ENCODE results near the gene ABCC6.

Gene ABCC6

DNA sequence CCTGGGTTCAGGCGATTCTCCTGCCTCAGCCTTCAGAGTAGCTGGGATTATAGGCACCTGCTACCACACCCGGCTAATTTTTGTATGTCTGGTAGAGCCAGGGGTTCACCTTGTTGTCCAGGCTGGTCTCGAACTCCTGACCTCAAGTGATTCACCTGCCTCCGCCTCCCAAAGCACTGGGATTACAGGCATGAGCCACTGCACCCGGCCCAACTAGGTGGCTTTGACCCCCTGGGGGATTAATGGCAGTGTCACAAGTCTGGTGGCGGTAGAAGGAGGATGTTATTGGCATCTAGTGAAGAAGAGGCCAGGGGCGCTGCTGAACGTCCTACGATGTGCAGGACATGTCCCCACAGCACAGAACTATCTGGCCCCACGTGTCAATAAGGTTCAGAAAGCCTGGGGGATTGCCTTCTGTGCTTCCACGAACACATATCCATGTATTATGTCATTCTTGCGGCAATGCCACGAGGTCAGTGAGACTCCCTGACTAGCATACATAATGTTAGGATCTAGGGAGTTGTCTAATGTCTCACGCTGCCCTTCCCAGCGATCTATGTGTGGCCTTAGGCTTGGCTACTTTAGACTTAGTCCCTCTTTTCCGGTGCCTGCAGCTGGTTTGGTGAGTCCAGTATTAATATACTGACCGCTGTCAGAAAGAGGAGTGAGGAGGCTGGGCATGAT, 75.8 kb downstream of the ABCC6 start:
- H3K27me3 ChIP-seq (ENCODE audit: insufficient read depth, low read length, poor library complexity), result no peaks in the 10 kb centered on the region
- H3K79me2 ChIP-seq (ENCODE audit: control insufficient read depth, insufficient read depth, low read length), result no peaks in the 10 kb centered on the region
- H3K36me3 ChIP-seq (ENCODE audit: control insufficient read depth, insufficient read depth, low read length), result peaks cover 3% of the 10 kb centered on the region
- H3K18ac ChIP-seq (ENCODE audit: low read length), result no peak overlapping the region
- no peak overlapping the region for H2BK15ac ChIP-seq (replicated peaks; ENCODE audit: low read depth)
- no peak for DNase-seq
- no peak overlapping the region for H3K4ac ChIP-seq (ENCODE audit: low read depth, low read length)
- no peak overlapping the region for H3K4me3 ChIP-seq (ENCODE audit: low read length)
- no peak overlapping the region for H3K23ac ChIP-seq (ENCODE audit: low read length)
- no peak overlapping the region for H3K56ac ChIP-seq (ENCODE audit: low read length)
- H2BK120ac ChIP-seq (ENCODE audit: low read depth, low read length), result no peak overlapping the region
- no CpG with 5 or more reads among the region's 17 CpGs for WGBS (ENCODE audit: extremely low coverage, insufficient coverage, low lambda C conversion rate)
- no peak overlapping the region for H3K4me2 ChIP-seq (ENCODE audit: low read length)
- no peak overlapping the region for H2BK5ac ChIP-seq (ENCODE audit: low read length)
- H4K8ac ChIP-seq (ENCODE audit: low read depth, low read length), result no peak overlapping the region
- no peaks in the 10 kb centered on the region for H3K79me1 ChIP-seq (ENCODE audit: low read length)
- H2AK5ac ChIP-seq (ENCODE audit: low read length), result no peak overlapping the region
- H3K4me1 ChIP-seq (ENCODE audit: control insufficient read depth, low read depth, low read length), result no peaks in the 10 kb centered on the region
- H3K27ac ChIP-seq (ENCODE audit: low read depth, low read length), result no peak overlapping the region
- H4K5ac ChIP-seq (ENCODE audit: low read length), result no peak overlapping the region
- no peak overlapping the region for H3K9ac ChIP-seq (ENCODE audit: low read length)

DNA sequence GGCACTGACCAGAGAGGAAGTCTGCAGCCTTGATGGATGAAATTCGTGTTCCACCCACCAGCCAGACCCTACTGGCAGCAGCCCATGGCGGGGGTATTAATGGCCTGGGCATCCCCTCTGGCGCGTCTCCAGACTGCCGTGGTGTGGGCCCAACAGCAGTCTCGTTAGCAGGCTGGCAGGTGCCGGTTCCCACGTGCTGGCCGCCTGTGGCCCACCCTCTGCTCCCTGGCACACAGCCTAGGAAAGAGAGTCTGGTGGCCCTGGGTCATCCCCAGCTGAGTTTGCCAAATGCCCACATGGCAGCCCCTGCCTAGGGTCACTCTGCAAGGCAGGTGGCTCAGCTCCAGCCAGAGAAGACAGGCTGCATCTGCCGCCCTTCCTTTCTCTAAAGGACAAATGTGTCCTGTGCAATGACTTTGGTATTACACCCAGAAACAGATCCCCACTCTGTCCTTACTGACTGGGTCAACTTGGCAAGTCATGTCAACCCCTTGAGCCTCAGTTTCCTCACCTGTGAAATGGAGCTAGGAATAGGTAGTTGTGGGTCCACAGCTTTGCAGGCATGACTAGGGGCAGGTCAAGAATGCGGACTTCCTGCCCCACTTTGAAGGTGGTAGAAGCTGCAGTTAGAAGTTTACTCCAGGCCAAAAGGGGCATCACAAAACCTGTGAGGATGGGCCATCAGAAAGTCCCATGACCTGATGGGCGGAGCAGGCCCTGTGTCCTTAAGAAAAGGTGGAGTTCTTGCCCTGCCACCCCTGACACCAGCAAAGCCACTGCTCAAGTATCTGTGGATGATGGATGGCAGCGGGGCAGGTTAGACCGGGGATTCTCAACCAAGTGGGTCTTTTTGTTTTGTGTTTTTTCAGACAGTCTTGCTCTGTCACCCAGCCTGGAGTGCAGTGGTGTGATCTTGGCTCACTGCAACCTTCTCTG, 76.6 kb downstream of the ABCC6 start:
- no peak overlapping the region for H3K4ac ChIP-seq (ENCODE audit: low read depth, low read length)
- WGBS (ENCODE audit: extremely low coverage, insufficient coverage, low lambda C conversion rate), result no CpG with 5 or more reads among the region's 14 CpGs
- no peak overlapping the region for H3K9ac ChIP-seq (ENCODE audit: low read length)
- no peak overlapping the region for H3K4me3 ChIP-seq (ENCODE audit: low read length)
- H3K27ac ChIP-seq (ENCODE audit: low read depth, low read length), result no peak overlapping the region
- H2AK5ac ChIP-seq (ENCODE audit: low read length), result no peak overlapping the region
- no peak overlapping the region for H4K8ac ChIP-seq (ENCODE audit: low read depth, low read length)
- H2BK15ac ChIP-seq (replicated peaks; ENCODE audit: low read depth), result no peak overlapping the region
- no peaks in the 10 kb centered on the region for H3K4me1 ChIP-seq (ENCODE audit: control insufficient read depth, low read depth, low read length)
- H3K18ac ChIP-seq (ENCODE audit: low read length), result no peak overlapping the region
- no peak overlapping the region for H2BK5ac ChIP-seq (ENCODE audit: low read length)
- no peak for DNase-seq
- H3K23ac ChIP-seq (ENCODE audit: low read length), result no peak overlapping the region
- no peaks in the 10 kb centered on the region for H3K79me1 ChIP-seq (ENCODE audit: low read length)
- no peak overlapping the region for H3K56ac ChIP-seq (ENCODE audit: low read length)
- H3K36me3 ChIP-seq (ENCODE audit: control insufficient read depth, insufficient read depth, low read length), result peaks cover 3% of the 10 kb centered on the region
- H3K4me2 ChIP-seq (ENCODE audit: low read length), result no peak overlapping the region
- H4K5ac ChIP-seq (ENCODE audit: low read length), result no peak overlapping the region
- no peaks in the 10 kb centered on the region for H3K79me2 ChIP-seq (ENCODE audit: control insufficient read depth, insufficient read depth, low read length)
- no peaks in the 10 kb centered on the region for H3K27me3 ChIP-seq (ENCODE audit: insufficient read depth, low read length, poor library complexity)
- no peak overlapping the region for H2BK120ac ChIP-seq (ENCODE audit: low read depth, low read length)

DNA sequence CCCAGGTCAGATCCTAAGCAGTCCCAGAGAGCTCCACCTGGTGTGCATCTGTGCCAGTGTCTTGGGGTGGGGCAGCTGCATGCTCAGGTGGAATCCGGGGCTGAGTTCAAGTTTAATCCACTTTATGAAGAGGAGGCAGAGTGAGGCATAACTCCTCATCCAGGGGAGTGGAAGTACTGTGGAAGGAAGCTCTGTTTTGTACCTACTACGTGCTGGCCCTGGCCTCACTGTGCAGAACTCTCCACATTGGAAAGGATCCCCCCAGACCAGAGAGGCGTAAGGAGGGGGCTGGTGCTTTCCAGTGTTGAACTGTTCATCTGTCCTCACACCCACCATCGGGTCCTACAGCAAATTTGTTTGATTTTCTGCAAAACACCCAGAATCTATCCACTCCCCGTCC, 78.0 kb downstream of the ABCC6 start:
- DNase-seq, result no peak
- Histone ChIP-seq H3K36me3 (ENCODE audit: control insufficient read depth, insufficient read depth, low read length) (peaks cover 7% of the 10 kb centered on the region), H3K56ac (ENCODE audit: low read length) (no peak overlapping the region), H3K79me1 (ENCODE audit: low read length) (no peaks in the 10 kb centered on the region), H3K4ac (ENCODE audit: low read depth, low read length) (no peak overlapping the region), H3K9ac (ENCODE audit: low read length) (no peak overlapping the region), H4K8ac (ENCODE audit: low read depth, low read length) (no peak overlapping the region), H3K79me2 (ENCODE audit: control insufficient read depth, insufficient read depth, low read length) (no peaks in the 10 kb centered on the region), H3K4me2 (ENCODE audit: low read length) (no peak overlapping the region), H3K4me3 (ENCODE audit: low read length) (no peak overlapping the region), H4K5ac (ENCODE audit: low read length) (no peak overlapping the region), H3K27ac (ENCODE audit: low read depth, low read length) (no peak overlapping the region), H3K23ac (ENCODE audit: low read length) (no peak overlapping the region), H3K4me1 (ENCODE audit: control insufficient read depth, low read depth, low read length) (no peaks in the 10 kb centered on the region), H3K18ac (ENCODE audit: low read length) (no peak overlapping the region), H2AK5ac (ENCODE audit: low read length) (no peak overlapping the region), H2BK15ac (replicated peaks; ENCODE audit: low read depth) (no peak overlapping the region), H2BK5ac (ENCODE audit: low read length) (no peak overlapping the region), H2BK120ac (ENCODE audit: low read depth, low read length) (no peak overlapping the region), H3K27me3 (ENCODE audit: insufficient read depth, low read length, poor library complexity) (no peaks in the 10 kb centered on the region)
- no CpG with 5 or more reads among the region's 5 CpGs for WGBS (ENCODE audit: extremely low coverage, insufficient coverage, low lambda C conversion rate)

DNA sequence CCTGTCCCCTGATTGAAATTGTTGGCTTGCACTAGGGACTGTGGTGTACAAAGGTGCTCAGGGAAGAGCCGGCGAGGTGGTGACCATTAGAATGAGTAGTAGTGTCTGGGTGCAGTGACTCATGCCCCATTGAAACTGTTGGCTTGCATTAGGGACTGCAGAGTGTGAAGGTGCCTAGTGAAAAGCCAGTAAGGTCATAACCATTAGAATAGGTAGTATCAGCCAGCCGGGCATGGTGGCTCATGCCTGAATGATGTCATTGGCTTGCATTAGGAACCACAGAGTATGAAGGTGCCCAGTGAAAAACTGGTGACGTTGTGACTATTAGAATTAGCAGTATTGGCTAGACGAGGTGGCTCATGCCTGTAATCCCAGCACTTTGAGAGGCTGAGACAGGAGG, 78.9 kb downstream of the ABCC6 start:
- Histone ChIP-seq H3K4me3 (ENCODE audit: low read length) (no peak overlapping the region), H3K4me2 (ENCODE audit: low read length) (no peak overlapping the region), H2BK120ac (ENCODE audit: low read depth, low read length) (no peak overlapping the region), H3K79me2 (ENCODE audit: control insufficient read depth, insufficient read depth, low read length) (no peaks in the 10 kb centered on the region), H2BK15ac (replicated peaks; ENCODE audit: low read depth) (no peak overlapping the region), H3K4ac (ENCODE audit: low read depth, low read length) (no peak overlapping the region), H2AK5ac (ENCODE audit: low read length) (no peak overlapping the region), H3K79me1 (ENCODE audit: low read length) (no peaks in the 10 kb centered on the region), H3K27ac (ENCODE audit: low read depth, low read length) (no peak overlapping the region), H4K5ac (ENCODE audit: low read length) (no peak overlapping the region), H3K9ac (ENCODE audit: low read length) (no peak overlapping the region), H3K56ac (ENCODE audit: low read length) (no peak overlapping the region), H3K4me1 (ENCODE audit: control insufficient read depth, low read depth, low read length) (no peaks in the 10 kb centered on the region), H3K27me3 (ENCODE audit: insufficient read depth, low read length, poor library complexity) (no peaks in the 10 kb centered on the region), H4K8ac (ENCODE audit: low read depth, low read length) (no peak overlapping the region), H3K36me3 (ENCODE audit: control insufficient read depth, insufficient read depth, low read length) (peaks cover 7% of the 10 kb centered on the region), H2BK5ac (ENCODE audit: low read length) (no peak overlapping the region), H3K23ac (ENCODE audit: low read length) (no peak overlapping the region), H3K18ac (ENCODE audit: low read length) (no peak overlapping the region)
- no peak for DNase-seq
- no CpG with 5 or more reads among the region's 5 CpGs for WGBS (ENCODE audit: extremely low coverage, insufficient coverage, low lambda C conversion rate)

DNA sequence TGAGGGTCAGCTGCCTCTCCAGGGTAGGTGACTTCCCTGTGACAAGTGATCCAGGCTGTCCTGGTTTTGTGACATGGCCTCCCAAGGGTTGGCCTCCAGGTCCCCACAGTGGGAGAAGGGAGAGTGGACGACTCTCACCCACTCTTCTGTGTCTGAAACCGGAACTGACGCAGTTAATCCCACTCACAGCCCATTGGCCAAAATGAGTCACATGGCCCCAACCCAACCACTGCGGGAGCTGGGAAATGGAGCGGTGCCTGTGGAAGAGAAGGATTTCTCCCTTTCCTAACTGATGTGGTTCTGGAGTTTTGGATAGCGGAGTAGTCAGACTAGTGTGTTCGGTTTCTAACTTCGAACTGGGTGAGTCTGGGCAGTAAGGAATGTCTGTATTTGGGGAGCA, 79.4 kb downstream of the ABCC6 start:
- Histone ChIP-seq H3K79me2 (ENCODE audit: control insufficient read depth, insufficient read depth, low read length) (no peaks in the 10 kb centered on the region), H3K79me1 (ENCODE audit: low read length) (no peaks in the 10 kb centered on the region), H4K5ac (ENCODE audit: low read length) (no peak overlapping the region), H3K27me3 (ENCODE audit: insufficient read depth, low read length, poor library complexity) (no peaks in the 10 kb centered on the region), H4K8ac (ENCODE audit: low read depth, low read length) (no peak overlapping the region), H3K36me3 (ENCODE audit: control insufficient read depth, insufficient read depth, low read length) (peaks cover 7% of the 10 kb centered on the region), H2AK5ac (ENCODE audit: low read length) (no peak overlapping the region), H3K18ac (ENCODE audit: low read length) (no peak overlapping the region), H3K4ac (ENCODE audit: low read depth, low read length) (no peak overlapping the region), H2BK120ac (ENCODE audit: low read depth, low read length) (no peak overlapping the region), H2BK15ac (replicated peaks; ENCODE audit: low read depth) (no peak overlapping the region), H3K4me3 (ENCODE audit: low read length) (no peak overlapping the region), H3K27ac (ENCODE audit: low read depth, low read length) (no peak overlapping the region), H3K56ac (ENCODE audit: low read length) (no peak overlapping the region), H3K9ac (ENCODE audit: low read length) (no peak overlapping the region), H3K4me2 (ENCODE audit: low read length) (no peak overlapping the region), H2BK5ac (ENCODE audit: low read length) (no peak overlapping the region), H3K4me1 (ENCODE audit: control insufficient read depth, low read depth, low read length) (no peaks in the 10 kb centered on the region), H3K23ac (ENCODE audit: low read length) (no peak overlapping the region)
- no peak for DNase-seq
- WGBS (ENCODE audit: extremely low coverage, insufficient coverage, low lambda C conversion rate), result no CpG with 5 or more reads among the region's 8 CpGs
